Neural progenitor cell (in vitro differentiated cells): Measurements from ENCODE around the gene DHRS13. TPM values are rescaled to one million over a fixed set of nuclear protein-coding genes. Genes with fewer than 3 reads are reported as not detected.

Experiments used
- DNase-seq: peaks from one replicate; pipeline ENCODE4 v3.0.0-alpha.2; 2016; ENCODE audit warnings: low spot score
- H2AFZ ChIP-seq: fragments of 200-600 bp; sonication (generic); replicated peaks from 2 replicates; pipeline ENCODE4 v1.6.1; 2016; ENCODE audit warnings: antibody characterized with exemption
- H3F3A ChIP-seq: fragments of 200-600 bp; sonication (generic); 2 replicates; pipeline ENCODE4 v1.6.1; 2016; ENCODE audit warnings: antibody characterized with exemption, low read depth
- H3K27ac ChIP-seq: fragments of 200-600 bp; sonication (generic); 2 replicates; pipeline ENCODE4 v1.5.1; 2016; ENCODE audit warnings: mild to moderate bottlenecking
- H3K27me3 ChIP-seq: fragments of 200-600 bp; sonication (generic); 2 replicates; pipeline ENCODE4 v1.6.1; 2016; ENCODE audit warnings: mild to moderate bottlenecking, moderate library complexity
- H3K36me3 ChIP-seq: fragments of 200-600 bp; sonication (generic); 2 replicates; pipeline ENCODE4 v1.5.1; 2016
- H3K4me1 ChIP-seq: fragments of 200-600 bp; sonication (generic); 2 replicates; pipeline ENCODE4 v1.6.1; 2016; ENCODE audit warnings: mixed run types
- H3K4me2 ChIP-seq: fragments of 200-600 bp; sonication (generic); 2 replicates; pipeline ENCODE4 v1.6.1; 2016
- H3K4me3 ChIP-seq: fragments of 200-600 bp; sonication (generic); 2 replicates; pipeline ENCODE4 v1.5.1; 2016
- H3K79me2 ChIP-seq: fragments of 200-600 bp; sonication (generic); 2 replicates; pipeline ENCODE4 v1.6.1; 2016; ENCODE audit warnings: low read depth
- H3K9ac ChIP-seq: fragments of 200-600 bp; sonication (generic); 2 replicates; pipeline ENCODE4 v1.6.1; 2016
- H3K9me3 ChIP-seq: fragments of 200-600 bp; sonication (generic); 2 replicates; pipeline ENCODE4 v1.5.1; 2016; ENCODE audit warnings: low read depth
- H4K20me1 ChIP-seq: fragments of 200-600 bp; sonication (generic); 2 replicates; pipeline ENCODE4 v1.6.1; 2016; ENCODE audit warnings: low read depth
- H3K27ac Mint-ChIP-seq: 3 replicates; pipeline ENCODE4 v1.8.0; 2021; ENCODE audit warnings: mixed read lengths
- H3K27me3 Mint-ChIP-seq: 2 replicates; pipeline ENCODE4 v1.8.0; 2022; ENCODE audit warnings: low read depth, mild to moderate bottlenecking, inconsistent platforms, moderate library complexity, mixed read lengths; ENCODE audit not compliant: insufficient read depth
- H3K36me3 Mint-ChIP-seq: 3 replicates; pipeline ENCODE4 v1.8.0; 2021; ENCODE audit warnings: mixed read lengths
- H3K4me1 Mint-ChIP-seq: 3 replicates; pipeline ENCODE4 v1.8.0; 2021; ENCODE audit warnings: mixed read lengths
- H3K4me3 Mint-ChIP-seq: 3 replicates; pipeline ENCODE4 v1.8.0; 2021; ENCODE audit warnings: mild to moderate bottlenecking, moderate library complexity, mixed read lengths
- H3K9me3 Mint-ChIP-seq: 3 replicates; pipeline ENCODE4 v1.8.0; 2020; ENCODE audit warnings: mixed read lengths
- EZH2 ChIP-seq: fragments of 200-600 bp; sonication (generic); IDR thresholded peaks from 2 replicates; pipeline ENCODE4 v1.6.1; 2017; ENCODE audit warnings: antibody characterized with exemption, mild to moderate bottlenecking, moderate library complexity
- EZH2phosphoT487 ChIP-seq: fragments of 200-600 bp; sonication (generic); IDR thresholded peaks from 2 replicates; pipeline ENCODE4 v1.6.1; 2017; ENCODE audit warnings: antibody characterized with exemption
- total RNA-seq: library from RNA; depleted of rRNA; stranded (reverse); fragments of >200 nt; gene quantifications from 2 replicates; pipeline ENCODE4 v1.2.3, GENCODE V29; 2015; ENCODE audit warnings: low replicate concordance
- TF ChIP-seq, protein P1 (sequence below): fragments of 200-600 bp; sonication (generic); IDR thresholded peaks from 2 replicates; pipeline ENCODE4 v1.5.1; 2017; ENCODE audit warnings: antibody characterized with exemption, mild to moderate bottlenecking

The DHRS13 gene
- total RNA-seq, 1 donor from 2014 or later, result 25.6 TPM

DNA sequence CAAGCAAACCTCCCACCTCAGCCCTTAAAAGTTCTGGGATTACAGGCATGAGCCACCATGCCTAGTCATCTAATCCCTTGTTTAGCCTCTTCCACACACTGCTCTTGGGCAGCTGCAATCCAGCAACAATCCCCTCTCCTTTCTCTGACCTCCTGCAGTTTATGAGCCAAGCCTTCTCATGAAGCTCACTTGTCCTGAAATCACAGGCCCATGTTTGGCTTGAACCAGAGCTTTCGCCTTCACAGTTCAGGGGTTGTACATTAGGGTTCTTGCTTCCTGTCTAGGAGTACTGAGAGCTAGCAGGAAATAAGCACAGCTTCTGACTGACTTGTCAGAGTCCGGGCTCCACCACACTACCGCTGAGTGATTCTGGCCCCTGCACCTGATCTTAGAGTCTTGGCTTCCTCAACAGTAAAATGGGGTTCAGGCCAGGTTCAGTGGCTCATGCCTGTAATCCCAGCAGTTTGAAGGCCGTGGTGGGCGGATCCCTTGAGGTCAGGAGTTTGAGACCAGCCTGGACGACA lies 31.8 kb downstream of the DHRS13 start:
- Histone ChIP-seq H3K4me3 (no peak overlapping the region), H3K4me2 (no peak overlapping the region), H3K79me2 (no peaks in the 10 kb centered on the region), H3K9ac (no peak overlapping the region), H2AFZ (no peak overlapping the region), H4K20me1 (no peaks in the 10 kb centered on the region), H3K4me1 (no peaks in the 10 kb centered on the region), H3K27me3 (no peaks in the 10 kb centered on the region), H3K36me3 (no peaks in the 10 kb centered on the region), H3F3A (peaks cover 11% of the 10 kb centered on the region), H3K9me3 (no peaks in the 10 kb centered on the region), H3K27ac (no peak overlapping the region)
- Mint-ChIP-seq H3K27me3 (peaks cover 9% of the 10 kb centered on the region), H3K4me1 (peaks cover 10% of the 10 kb centered on the region), H3K9me3 (no peaks in the 10 kb centered on the region), H3K36me3 (no peaks in the 10 kb centered on the region), H3K4me3 (no peak overlapping the region), H3K27ac (peak overlapping the region; percentile 5)
- DNase-seq, result no peak
- TF ChIP-seq EZH2 (no peak), EZH2phosphoT487 (no peak)
- TF ChIP-seq, protein P1, sequence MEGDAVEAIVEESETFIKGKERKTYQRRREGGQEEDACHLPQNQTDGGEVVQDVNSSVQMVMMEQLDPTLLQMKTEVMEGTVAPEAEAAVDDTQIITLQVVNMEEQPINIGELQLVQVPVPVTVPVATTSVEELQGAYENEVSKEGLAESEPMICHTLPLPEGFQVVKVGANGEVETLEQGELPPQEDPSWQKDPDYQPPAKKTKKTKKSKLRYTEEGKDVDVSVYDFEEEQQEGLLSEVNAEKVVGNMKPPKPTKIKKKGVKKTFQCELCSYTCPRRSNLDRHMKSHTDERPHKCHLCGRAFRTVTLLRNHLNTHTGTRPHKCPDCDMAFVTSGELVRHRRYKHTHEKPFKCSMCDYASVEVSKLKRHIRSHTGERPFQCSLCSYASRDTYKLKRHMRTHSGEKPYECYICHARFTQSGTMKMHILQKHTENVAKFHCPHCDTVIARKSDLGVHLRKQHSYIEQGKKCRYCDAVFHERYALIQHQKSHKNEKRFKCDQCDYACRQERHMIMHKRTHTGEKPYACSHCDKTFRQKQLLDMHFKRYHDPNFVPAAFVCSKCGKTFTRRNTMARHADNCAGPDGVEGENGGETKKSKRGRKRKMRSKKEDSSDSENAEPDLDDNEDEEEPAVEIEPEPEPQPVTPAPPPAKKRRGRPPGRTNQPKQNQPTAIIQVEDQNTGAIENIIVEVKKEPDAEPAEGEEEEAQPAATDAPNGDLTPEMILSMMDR, result no peak

- Mint-ChIP-seq H3K4me1 (peaks cover 2% of the 10 kb centered on the region), H3K36me3 (no peaks in the 10 kb centered on the region), H3K9me3 (no peaks in the 10 kb centered on the region), H3K27me3 (peaks cover 7% of the 10 kb centered on the region), H3K27ac (no peak overlapping the region), H3K4me3 (no peak overlapping the region)
- TF ChIP-seq, protein P1, result no peak
- no peak for TF ChIP-seq EZH2
- no peak for TF ChIP-seq EZH2phosphoT487
- H2AFZ ChIP-seq, result no peak overlapping the region
- H3K36me3 ChIP-seq, result no peaks in the 10 kb centered on the region
- no peak overlapping the region for H3K27ac ChIP-seq
- H3F3A ChIP-seq, result no peaks in the 10 kb centered on the region
- H3K4me3 ChIP-seq, result no peak overlapping the region
- no peaks in the 10 kb centered on the region for H3K79me2 ChIP-seq
- H3K9me3 ChIP-seq, result no peaks in the 10 kb centered on the region
- no peaks in the 10 kb centered on the region for H3K4me1 ChIP-seq
- H4K20me1 ChIP-seq, result no peaks in the 10 kb centered on the region
- no peak overlapping the region for H3K9ac ChIP-seq
- DNase-seq, result no peak
- H3K4me2 ChIP-seq, result no peak overlapping the region
- H3K27me3 ChIP-seq, result no peaks in the 10 kb centered on the region
These were observed 35.6 kb downstream of the DHRS13 start for GRCh38 chr17:28867276-28867675.

DNA sequence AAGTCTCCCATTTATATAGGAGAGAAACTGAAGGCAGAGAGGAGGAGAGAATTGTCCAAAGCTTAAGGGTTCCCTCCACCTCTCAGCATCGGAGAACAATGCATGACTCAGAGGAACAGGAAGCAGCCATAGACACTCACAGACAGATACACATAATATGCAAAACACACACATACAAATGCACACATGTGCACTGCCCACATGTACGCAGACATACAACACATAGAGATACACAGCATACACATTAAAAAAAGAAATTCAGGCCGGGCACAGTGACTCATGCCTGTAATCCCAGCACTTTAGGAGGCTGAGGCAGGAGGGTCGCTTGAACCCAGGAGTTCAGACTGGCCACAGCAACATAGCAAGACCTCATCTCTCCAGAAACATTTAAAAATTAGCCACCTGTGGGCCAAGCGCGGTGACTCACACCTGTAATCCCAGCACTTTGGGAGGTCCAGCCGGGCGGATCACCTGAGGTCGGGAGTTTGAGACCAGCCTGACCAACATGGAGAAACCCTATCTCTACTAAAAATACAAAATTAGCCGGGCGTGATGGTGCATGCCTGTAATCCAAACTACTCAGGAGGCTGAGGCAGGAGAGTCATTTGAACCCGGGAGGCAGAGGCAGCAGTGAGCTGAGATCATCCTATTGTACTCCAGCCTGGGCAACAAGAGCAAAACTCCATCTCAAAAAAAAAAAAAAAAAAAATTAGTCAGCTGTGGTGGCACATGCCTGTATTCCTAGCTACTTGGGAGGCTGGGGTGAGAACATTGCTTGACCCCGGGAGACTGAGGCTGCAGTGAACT lies 36.7 kb downstream of the DHRS13 start:
- DNase-seq, result no peak
- Mint-ChIP-seq H3K27me3 (peaks cover 7% of the 10 kb centered on the region), H3K27ac (peak overlapping the region; percentile 36), H3K9me3 (no peaks in the 10 kb centered on the region), H3K4me3 (no peak overlapping the region), H3K4me1 (no peaks in the 10 kb centered on the region), H3K36me3 (peaks cover 3% of the 10 kb centered on the region)
- H3K79me2 ChIP-seq, result no peaks in the 10 kb centered on the region
- H3K27ac ChIP-seq, result no peak overlapping the region
- H3K9ac ChIP-seq, result no peak overlapping the region
- H3F3A ChIP-seq, result no peaks in the 10 kb centered on the region
- H3K4me2 ChIP-seq, result no peak overlapping the region
- H3K27me3 ChIP-seq, result no peaks in the 10 kb centered on the region
- TF ChIP-seq EZH2 (no peak), EZH2phosphoT487 (no peak)
- TF ChIP-seq, protein P1, result no peak
- H3K4me3 ChIP-seq, result no peak overlapping the region
- H3K36me3 ChIP-seq, result no peaks in the 10 kb centered on the region
- H4K20me1 ChIP-seq, result no peaks in the 10 kb centered on the region
- no peaks in the 10 kb centered on the region for H3K4me1 ChIP-seq
- H2AFZ ChIP-seq, result no peak overlapping the region
- no peaks in the 10 kb centered on the region for H3K9me3 ChIP-seq
